DMS153 treated with DMSO at 0.1 percent for 48 hours (cell line): ENCODE measurements around the gene DMPK.
"Not testable (repeated sequence)": the region's sequence is repeated elsewhere in the genome, so short reads cannot be mapped to it uniquely, and the experiment has no call there.

Experiments used
- DNase-seq: peaks from one replicate; lab custom pipeline; 2025; ENCODE audit not compliant: unreplicated experiment; lab: John Stamatoyannopoulos, UW

The DMPK gene

DNA sequence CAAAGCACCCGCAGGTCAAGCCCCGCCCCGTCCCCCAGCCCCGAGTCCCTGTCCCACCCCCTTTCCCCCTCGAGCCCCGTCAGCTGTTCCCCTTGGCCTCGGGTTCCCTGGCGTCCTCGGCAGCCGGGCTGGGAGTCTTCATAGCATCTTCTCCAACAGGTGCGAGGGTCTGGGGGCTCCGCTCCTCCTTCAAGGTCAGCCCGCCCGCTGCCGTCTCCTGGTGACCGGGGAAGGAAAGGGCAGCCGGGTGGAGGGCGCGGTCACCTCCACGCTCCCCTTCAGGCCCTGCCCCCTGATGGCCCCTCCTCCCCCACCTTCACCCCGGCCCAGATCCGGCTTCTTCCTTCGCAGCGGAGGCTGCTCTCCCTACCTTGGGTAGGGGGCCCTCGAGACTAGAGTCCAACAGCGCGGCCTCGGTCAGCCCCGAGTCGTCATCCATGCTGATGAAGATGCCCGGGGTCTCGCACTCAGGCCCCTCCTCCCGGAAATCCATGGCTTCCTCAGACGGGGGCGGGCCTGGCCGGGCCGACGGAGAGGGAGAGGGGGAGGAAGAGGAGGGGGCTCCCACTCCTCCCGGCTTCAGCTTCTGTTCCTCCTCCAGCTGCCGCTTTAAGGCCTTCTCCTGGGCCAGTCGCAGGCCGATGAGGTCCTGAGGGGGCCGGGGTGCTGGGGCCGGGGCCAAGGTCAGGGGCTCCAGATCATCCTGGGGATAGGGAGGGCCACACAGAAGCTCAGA is 33.4 kb upstream of the DMPK start:
- no peak for DNase-seq

DNA sequence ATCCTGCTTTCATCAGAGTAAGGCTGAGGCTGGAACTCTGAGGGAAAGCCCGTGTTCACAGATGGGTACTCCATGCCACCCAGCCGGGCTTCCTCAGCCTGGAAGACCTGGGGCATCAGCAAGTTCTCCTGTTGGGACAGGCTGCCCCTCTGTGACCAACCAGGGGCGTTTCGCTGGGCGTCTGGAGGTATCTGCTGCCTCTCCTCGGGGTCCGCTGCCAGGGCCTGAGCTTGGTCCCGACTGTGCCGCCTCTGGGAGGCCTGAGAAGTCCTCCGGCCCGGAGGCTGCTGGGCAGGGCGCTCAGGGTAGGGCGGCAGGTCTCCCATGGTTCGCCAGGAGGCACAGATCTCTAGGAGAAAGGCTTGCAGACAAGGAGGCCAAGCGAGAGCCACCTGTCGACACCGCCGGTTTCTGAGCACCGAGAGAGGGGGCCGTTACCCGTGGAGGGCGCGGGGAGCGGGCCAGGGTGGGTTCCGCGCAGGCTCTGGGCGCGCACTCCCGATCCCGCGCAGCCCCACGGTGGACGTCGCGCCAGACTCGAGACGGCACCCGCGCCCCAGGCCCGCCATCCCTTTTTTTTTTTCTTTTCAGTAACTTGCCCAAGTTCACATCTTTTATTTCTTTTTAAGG is 32.7 kb upstream of the DMPK start, which contains the start of gene RSPH6A:
RSPH6A (minus strand) TSS at position 458 of the 630 bp plus-strand sequence; CDS start at position 326, 132 bp downstream.
- DNase-seq: no peak

DNA sequence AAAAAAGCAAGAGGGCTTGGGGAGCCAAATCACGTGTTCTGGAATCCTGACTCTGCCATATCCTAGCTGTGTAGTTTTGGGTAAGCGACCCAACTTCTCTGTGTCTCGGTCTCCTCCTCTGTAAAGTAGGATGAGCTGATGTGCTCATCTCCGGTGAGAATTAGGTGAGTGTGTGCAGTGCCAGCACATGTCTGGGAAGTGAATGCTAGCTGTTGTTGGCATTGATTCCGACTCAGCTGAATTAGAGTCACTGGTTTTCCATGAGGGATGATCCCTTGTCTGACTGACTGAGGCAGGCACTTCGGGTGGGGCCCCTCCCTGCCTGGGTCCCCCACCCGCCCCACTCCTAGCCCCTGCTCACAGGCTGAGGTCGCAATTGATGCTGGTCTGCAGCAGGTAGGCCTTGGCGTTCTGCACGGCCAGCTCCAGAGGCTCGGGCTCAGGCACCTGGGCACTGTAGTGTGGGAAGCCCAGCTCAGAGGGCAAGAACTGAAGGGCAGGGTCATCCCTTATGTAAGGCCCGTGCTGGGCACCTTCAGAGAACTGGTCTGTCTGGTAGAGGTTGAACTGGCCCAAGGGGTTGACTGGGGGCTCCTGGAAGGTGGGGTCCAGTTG is 32.0 kb upstream of the DMPK start:
- no peak for DNase-seq

DNA sequence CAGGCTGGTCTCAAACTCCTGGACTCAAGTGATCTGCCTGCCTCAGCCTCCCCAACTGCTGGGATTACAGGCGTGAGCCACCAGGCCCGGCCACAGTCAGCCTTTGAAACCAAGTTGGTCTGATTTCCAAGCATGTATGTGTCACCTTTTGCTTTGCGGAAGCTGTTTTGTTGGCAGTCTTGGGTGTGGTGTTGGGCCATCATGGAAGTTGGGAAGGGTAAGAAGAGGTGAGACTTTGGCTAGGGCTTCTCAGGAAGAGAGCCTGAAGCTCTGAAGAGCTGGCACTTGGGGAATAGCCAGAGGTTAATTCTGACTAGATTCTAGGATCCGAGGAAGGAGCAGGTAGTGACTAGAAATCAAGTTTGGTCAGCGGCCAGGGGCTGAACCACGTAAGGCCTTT is 30.0 kb upstream of the DMPK start:
- no peak for DNase-seq

DNA sequence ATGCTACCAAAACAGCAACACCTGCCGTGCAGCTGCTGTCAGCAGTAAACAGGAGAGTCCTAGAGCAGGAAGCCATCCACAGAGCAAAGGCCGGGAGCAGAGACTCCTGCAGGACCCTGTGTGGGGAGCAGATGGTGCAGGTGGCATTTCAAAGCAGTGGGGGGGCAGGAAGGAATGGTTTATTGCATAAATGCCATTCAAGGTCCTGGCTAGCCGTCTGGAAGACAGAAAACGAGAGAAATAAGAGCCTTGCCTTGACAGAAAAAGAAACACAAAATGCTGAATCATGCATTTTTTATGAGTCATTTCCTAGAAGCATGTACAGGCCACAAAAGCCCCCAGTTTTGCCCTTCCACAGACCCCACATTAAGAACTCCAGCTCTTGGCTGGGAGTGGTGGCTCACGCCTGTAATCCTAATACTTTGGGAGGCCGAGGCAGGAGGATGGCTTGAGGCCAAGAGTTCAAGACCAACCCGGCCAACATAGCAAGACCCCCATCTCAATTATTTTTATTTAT is 27.4 kb upstream of the DMPK start:
- DNase-seq: no peak

DNA sequence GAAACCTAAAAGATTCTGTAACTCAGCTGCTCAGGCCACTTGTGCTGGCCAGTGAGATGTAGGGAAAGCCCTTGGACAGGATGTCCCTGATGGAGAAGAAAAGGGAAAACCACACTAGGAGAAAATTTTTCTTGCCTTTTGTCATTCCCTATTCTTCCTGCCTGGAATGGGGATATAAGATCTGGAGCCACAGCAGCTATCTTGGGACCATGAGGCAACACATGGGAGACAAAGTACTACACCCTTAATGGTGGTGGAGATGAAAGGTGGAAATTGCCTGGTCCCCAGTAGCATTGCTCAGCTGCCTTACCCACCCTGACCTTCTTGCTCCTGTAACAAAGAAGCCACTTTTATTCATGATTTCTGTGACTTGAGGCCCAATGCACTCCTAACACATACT is 23.4 kb upstream of the DMPK start:
- DNase-seq: no peak

DNA sequence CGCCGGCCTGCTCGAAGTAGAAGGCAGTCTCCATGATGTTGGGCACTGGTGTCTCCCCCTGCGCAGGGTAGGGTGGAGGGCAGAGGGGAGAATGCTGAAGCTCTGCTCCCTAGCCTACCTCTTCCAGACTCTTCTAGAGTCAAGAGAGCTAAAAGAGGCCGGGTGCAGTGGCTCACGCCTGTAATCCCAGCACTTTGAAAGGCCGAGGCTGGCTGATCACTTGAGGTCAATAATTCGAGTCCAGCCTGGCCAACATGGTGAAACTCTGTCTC is 22.6 kb upstream of the DMPK start:
- DNase-seq: no peak

DNA sequence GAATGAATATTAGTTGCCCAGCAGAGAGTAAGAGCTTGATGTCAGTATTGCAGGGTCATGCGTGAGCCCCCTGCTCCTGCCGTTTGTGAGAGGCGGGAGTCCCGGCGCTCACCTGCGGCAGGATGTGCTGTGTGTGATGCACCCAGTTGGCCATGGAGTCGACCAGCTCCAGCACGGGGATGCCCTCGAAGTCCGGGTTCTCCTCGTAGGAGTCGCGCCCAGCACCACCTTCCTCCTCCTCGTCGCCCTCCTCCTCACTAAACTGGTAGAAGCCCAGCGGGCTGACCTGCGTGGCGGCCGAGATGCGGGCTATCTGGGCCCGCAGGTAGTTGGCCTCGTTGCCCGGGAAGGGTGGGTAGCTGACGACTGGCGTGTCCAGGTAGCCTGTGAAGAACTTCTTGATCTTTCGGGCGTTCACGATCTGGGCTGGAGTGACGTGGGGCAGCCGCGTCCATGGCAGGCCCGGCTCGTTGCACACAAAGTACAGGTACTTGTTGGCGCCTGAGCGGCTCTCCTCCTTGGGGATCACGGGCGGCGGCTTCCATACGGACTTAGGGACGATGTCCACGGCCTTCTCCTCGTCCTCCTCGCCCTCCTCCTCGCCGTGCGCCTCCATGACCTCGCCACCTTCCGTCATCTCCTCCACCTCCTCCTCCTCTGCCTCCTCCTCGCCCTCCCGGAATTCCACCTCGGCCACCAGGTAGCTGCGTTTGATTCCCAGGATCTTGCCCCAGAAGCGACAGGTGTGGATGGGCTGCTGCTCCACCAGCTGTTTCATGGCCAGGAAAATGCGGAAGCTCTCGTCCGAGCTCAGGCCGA is 22.1 kb upstream of the DMPK start:
- no peak for DNase-seq

DNA sequence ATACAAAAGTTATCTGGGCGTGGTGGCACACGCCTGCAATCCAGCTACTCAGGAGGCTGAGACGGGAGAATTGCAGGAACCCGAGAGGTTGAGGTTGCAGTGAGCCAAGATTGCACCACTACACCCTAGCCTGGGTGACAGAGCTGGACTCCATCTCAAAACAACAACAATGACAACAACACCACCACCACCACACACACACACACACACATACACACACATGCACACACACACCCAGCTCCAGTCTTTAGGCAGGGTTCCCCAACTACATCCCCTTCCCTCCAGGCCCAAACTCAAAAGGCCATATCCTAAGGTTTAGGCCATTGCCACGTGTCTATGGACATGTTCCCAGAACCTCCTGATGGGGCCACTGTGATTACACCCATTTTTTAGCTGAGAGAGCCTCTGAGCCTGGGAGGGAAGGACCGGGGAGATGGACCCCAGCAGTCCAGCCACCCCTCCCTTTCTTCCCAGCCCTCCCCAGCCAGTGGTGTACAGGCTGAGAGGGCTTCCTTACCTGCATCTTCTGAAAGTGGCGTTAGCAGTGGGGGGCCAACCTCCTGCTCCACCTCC is 19.4 kb upstream of the DMPK start:
- DNase-seq: no peak

DNA sequence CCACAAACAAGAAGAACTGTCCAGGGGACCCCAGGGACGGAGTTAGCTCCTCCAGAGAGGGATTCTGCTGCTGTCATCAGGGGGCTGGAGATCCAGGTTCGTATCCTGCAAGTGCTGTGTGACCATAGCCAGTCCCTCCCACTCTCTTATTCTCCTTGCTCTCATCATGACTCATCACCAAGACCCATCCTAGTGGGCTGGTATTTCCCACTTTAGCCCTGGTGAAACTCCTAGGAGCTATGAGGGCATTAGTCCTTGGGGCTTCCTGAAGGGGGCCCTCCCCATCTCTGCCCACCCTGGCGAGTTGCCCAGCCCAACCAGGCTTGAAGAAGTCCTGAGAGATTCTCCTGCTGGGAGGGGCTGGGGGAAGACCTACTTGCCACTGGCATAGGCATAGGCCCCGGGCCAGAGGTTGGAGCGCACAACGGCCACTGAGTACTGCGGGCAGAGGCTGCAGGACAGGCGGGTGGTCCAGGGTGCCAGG is 17.8 kb upstream of the DMPK start:
- no peak for DNase-seq

DNA sequence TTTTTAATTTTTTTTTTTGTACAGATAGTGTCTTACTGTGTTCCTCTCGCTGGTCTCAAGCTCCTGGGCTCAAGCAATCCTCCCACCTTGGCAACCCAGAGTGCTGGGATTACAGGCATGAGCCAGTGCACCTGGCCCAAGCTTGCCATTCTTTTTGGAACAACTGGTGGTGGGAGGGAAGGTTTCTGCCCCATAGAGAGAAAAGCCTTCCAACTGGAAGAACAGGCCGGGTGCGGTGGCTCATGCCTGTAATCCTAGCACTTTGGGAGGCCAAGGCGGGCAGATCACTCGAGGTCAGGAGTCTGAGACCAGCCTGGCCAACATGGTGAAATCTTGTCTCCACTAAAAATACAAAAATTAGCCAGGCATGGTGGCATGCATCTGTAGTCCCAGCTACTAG is 17.3 kb upstream of the DMPK start:
- DNase-seq: not testable (repeated sequence)

DNA sequence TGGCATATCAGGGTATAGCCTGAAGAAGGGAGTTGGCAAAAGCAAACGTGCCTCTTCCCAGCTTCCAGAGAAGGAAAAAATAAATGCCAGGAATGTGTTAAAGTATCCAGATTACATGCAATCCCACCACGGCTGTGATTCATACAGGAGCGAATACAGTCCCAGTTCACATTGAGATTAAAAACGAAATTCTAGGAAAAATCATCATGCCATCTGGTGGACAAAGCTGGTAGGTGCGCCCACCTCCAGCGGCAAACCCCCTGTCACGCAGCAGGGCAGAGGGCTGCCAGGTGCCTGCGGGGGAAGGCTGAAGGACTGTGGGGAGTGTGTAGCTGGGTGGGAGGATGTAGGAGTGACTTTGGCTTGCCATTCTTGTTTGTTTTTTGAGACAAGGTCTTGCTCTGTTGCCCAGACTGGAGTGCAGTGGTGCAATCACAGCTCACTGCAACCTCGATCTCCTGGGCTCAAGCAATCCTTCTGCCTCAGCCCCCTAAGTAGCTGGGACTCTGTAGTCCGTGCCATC is 16.8 kb upstream of the DMPK start:
- peak; percentile 51 for DNase-seq

DNA sequence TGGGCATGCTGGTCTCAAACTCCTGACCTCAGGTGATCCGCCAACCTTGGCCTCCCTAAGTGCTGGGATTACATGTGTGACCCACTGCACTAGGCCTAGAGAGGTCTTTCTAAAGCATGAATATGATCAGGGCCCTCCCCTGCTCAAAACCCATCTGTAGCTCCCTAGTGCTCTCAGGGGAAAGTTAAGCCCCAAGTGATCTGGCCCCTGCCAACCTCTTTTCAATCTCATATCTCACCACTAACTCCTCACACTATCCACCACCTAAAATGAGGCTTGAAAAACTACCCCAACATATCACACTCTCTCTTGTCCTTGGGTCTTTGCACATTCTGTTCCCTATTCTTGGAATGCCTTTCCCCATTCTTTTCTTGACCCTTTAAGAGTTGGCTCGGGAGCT is 12.3 kb upstream of the DMPK start:
- no peak for DNase-seq

DNA sequence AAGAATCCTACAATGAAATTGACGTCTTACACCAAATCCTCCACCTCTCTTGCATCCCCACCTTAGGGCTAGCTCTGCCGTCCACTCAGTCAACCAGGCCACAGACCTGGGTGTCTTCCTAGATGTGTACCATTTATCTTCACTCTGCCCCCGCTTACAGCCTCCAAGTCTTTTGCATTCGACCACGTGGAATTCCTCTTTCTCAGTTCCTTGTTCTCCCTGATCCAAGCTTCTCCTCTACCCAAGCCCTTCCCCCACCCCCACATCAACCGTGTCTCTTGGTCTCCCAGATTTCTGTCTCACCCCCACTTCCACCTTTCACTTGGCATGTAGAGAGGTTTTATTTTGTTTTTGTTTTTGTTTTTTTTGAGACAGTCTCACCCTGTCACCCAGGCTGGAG is 11.6 kb upstream of the DMPK start:
- DNase-seq: no peak

DNA sequence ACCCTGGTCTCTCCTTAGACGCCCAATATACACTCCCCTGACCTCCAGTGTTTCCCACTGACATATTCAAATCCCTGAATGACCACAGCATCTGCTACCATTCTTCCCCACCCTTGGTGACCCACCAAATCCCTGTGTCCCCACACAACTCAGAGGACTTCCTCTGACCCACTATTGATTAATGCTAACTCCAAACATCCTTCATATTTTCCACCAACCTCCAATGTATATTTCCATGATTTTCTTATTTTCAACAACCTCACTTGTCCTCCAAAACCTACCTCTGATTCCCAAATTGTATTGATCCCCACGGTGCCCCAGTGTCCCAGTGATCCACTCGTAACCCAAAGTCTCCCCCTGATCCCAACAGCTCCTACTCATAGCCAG is 10.9 kb upstream of the DMPK start:
- DNase-seq: no peak

DNA sequence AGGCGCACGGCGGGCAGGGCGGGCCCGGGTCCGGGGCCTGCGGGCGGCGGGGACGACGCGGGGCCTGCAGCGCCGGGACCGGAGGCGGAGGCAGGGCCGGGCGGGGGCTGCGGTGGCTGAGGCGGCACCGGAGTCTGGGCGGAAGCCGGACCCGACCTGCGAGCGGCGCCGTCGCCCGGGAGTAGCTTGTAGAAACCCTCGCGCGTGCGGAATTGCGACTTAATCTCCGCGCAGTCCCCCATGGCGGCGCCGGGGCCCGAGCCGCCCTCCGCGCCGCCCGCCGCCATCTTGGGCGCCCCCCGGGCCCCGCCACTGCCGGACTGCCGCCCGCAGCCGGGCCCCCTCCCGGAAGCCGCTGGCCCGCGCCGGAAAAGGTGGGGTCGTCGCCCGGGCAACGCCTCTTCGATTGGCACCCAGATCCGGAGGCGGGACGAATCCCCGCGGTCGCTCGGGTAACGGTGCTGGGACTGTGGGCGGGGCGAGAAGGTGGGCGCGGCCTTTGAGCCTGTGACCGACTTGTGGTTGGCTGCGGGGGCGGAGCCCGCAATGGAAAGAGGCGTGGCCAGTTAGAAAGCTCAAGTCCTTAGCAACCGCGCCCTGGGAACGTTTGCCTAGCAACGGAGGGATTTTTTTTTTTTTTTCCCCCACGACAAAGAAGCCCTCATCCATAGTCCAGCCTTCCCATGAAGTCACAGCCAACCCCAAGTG is 10.3 kb upstream of the DMPK start, which contains the start of gene DMWD:
DMWD (minus strand) TSS at position 376 of the 708 bp plus-strand sequence; CDS start at position 287, 89 bp downstream.
- DNase-seq: peak; percentile 94

DNA sequence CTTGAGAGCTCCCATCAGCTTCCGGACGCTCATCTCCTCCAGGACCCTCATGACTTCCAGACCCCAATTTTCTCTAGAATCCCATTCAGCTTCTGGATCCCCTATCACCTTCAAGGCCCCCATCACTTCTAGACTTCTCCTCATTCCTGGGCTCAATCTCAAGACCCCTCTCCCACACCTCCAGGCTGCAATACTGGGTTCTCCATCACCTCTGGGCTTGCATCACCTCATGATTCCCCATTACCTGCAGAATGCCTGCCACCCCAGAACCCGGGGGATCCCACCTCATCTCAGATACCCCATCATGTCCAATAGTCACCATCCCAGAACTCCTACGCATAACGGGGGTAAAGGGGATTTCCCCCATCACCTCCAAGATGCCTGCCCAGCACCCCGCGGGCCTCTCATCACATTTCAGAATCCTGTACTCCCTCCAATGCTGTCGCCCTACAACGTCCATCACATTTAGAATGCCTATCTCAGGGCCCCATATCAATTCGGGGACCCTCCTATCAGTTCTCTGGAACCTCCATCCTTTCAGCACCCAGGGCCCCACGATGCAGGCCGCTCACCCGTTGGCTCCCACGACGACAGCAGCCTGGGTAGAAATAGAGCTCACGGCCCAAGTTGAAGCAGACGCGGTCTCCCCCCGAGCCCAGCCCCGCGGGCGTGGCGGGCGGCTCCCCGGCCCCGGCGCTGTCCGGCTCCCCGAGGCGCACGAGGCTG is 9.6 kb upstream of the DMPK start:
- no peak for DNase-seq

DNA sequence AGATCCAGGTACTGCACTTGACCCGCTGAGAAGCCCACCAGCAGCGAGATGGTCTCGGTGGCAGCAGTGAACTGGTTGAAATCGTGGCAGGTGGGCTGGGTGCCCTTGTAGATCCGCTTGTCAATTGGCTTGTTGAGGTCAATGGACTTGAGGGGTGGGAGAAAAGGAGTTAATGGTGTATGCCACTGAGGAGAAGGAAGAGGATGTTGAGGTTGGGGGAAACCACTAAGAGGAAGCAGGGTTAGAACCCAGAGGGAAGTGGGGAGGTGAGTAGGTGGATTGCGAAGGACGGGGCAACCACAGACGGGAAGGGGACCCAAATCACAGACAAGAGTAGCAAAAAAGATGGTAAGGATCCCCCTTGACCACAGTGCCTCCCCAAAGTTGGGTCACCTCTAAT is 8.7 kb upstream of the DMPK start:
- DNase-seq: no peak

DNA sequence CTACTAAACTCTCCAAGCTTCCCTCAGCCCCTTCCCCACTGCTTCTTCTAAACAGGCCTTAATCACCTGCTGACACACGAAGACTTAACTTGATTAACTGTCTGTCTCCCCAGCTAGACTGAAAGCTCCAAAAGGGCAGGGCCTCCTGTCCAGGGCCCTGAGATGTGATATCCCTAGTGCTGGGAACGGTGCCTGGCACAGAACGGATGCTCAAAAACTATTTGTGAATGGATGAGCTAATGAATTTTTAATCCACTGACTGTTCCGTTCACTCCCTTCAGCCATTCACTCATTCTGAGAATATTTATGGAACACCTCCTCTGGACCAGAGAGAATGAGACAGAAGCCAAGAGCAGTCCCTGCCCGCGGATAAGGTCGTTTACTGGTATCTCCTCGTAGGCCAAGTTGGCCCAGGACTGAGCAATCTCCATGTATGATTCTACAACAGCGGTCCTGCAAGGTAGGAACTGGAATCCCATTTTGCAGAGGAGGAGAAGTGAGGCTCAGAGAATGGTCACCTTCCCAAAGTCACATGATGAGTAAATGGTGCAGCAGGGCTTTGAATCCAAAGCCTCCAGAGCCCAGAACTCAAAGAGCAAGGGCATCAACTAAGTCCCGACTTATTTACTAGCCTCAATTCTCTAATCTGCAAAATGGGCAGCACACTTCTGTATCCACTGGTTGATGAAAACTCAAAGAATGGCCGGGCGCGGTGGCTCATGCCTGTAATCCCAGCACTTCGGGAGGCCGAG is 6.9 kb upstream of the DMPK start:
- no peak for DNase-seq
